ENCODE measurements around the gene VAT1L.

GRCh38 chr16:77840673-77841501, 52.5 kb downstream of the VAT1L start:
- TF ChIP-seq POLR2A (IDR thresholded peaks at IDR 0.05), result no peak
- no peak for TF ChIP-seq CTCF (IDR thresholded peaks at IDR 0.05)

All from ovary (tissue), 3 donors.